H9 (cell line): ENCODE measurements around the gene CYTH4. TPM values are rescaled to one million over a fixed set of nuclear protein-coding genes. Genes with fewer than 3 reads are reported as not detected.

Source experiments
- DNase-seq: peaks from one replicate; pipeline ENCODE4 v3.0.0-alpha.2; 2017
- H2AFZ ChIP-seq: one replicate; pipeline ENCODE4 v1.6.1; 2013; ENCODE audit warnings: mild to moderate bottlenecking, low read length, control low read depth, moderate library complexity
- H2AK5ac ChIP-seq: 2 replicates; pipeline ENCODE4 v1.6.1; 2013; ENCODE audit warnings: low read length, control low read depth, mixed read lengths; ENCODE audit not compliant: insufficient read length
- H2BK120ac ChIP-seq: one replicate; pipeline ENCODE4 v1.6.1; 2013; ENCODE audit warnings: low read depth, mild to moderate bottlenecking, low read length, control low read depth, inconsistent platforms; ENCODE audit not compliant: poor library complexity, severe bottlenecking
- H2BK12ac ChIP-seq: 2 replicates; pipeline ENCODE4 v1.6.1; 2013; ENCODE audit warnings: low read length, control low read depth, mixed read lengths, low read depth; ENCODE audit not compliant: insufficient read length
- H2BK15ac ChIP-seq: 2 replicates; pipeline ENCODE4 v1.6.1; 2013; ENCODE audit warnings: low read depth, low read length, control low read depth
- H2BK20ac ChIP-seq: one replicate; pipeline ENCODE4 v1.6.1; 2013; ENCODE audit warnings: low read depth, mild to moderate bottlenecking, low read length, control low read depth, inconsistent platforms; ENCODE audit not compliant: poor library complexity, severe bottlenecking
- H2BK5ac ChIP-seq: 2 replicates; pipeline ENCODE4 v1.6.1; 2013; ENCODE audit warnings: low read length, control low read depth, mixed read lengths; ENCODE audit not compliant: insufficient read length
- H3K14ac ChIP-seq: 2 replicates; pipeline ENCODE4 v1.6.1; 2013; ENCODE audit warnings: low read length, control low read depth; ENCODE audit not compliant: insufficient read depth
- H3K18ac ChIP-seq: 2 replicates; pipeline ENCODE4 v1.6.1; 2013; ENCODE audit warnings: low read depth, mild to moderate bottlenecking, mixed read lengths, low read length, control low read depth; ENCODE audit not compliant: insufficient read length
- H3K23ac ChIP-seq: 2 replicates; pipeline ENCODE4 v1.6.1; 2013; ENCODE audit warnings: low read length, control low read depth, mixed read lengths, low read depth; ENCODE audit not compliant: insufficient read length
- H3K23me2 ChIP-seq: 2 replicates; pipeline ENCODE4 v1.6.1; 2013; ENCODE audit warnings: low read depth, mild to moderate bottlenecking, mixed read lengths, low read length, control low read depth; ENCODE audit not compliant: insufficient read length, poor library complexity, severe bottlenecking
- H3K27ac ChIP-seq: 2 replicates; pipeline ENCODE4 v1.5.1; 2013; ENCODE audit warnings: low read length, control low read depth, mixed read lengths, low read depth; ENCODE audit not compliant: insufficient read length
- H3K27me3 ChIP-seq: 2 replicates; pipeline ENCODE4 v1.6.1; 2013; ENCODE audit warnings: low read length, control low read depth, inconsistent platforms; ENCODE audit not compliant: insufficient read depth
- H3K4ac ChIP-seq: 2 replicates; pipeline ENCODE4 v1.6.1; 2013; ENCODE audit warnings: low read depth, mild to moderate bottlenecking, control low read depth, inconsistent platforms, low read length, moderate library complexity
- H3K4me1 ChIP-seq: 2 replicates; pipeline ENCODE4 v1.6.1; 2013; ENCODE audit warnings: low read length, control low read depth, inconsistent platforms; ENCODE audit not compliant: insufficient read depth
- H3K4me2 ChIP-seq: 2 replicates; pipeline ENCODE4 v1.6.1; 2013; ENCODE audit warnings: low read length, control low read depth, mixed read lengths; ENCODE audit not compliant: insufficient read length, insufficient read depth
- H3K56ac ChIP-seq: 2 replicates; pipeline ENCODE4 v1.6.1; 2013; ENCODE audit warnings: low read depth, mild to moderate bottlenecking, mixed read lengths, low read length, control low read depth; ENCODE audit not compliant: insufficient read length
- H3K79me1 ChIP-seq: 2 replicates; pipeline ENCODE4 v1.6.1; 2013; ENCODE audit warnings: low read depth, mild to moderate bottlenecking, moderate library complexity, low read length, control low read depth, inconsistent platforms; ENCODE audit not compliant: insufficient read depth, poor library complexity, severe bottlenecking
- H3K79me2 ChIP-seq: 2 replicates; pipeline ENCODE4 v1.6.1; 2013; ENCODE audit warnings: low read length, control low read depth, inconsistent platforms; ENCODE audit not compliant: insufficient read depth
- H3K9ac ChIP-seq: 2 replicates; pipeline ENCODE4 v1.6.1; 2013; ENCODE audit warnings: low read length, control low read depth, mixed read lengths; ENCODE audit not compliant: insufficient read length; ENCODE audit errors: extremely low read depth
- H3K9me3 ChIP-seq: one replicate; pipeline ENCODE4 v1.6.1; 2013; ENCODE audit warnings: low read depth, low read length, inconsistent platforms; ENCODE audit not compliant: control insufficient read depth
- H3T11ph ChIP-seq: one replicate; pipeline ENCODE4 v1.6.1; 2013; ENCODE audit warnings: mild to moderate bottlenecking, low read length, control low read depth, inconsistent platforms
- H4K20me1 ChIP-seq: one replicate; pipeline ENCODE4 v1.6.1; 2013; ENCODE audit not compliant: control insufficient read depth, insufficient read length, insufficient read depth
- H4K5ac ChIP-seq: 2 replicates; pipeline ENCODE4 v1.6.1; 2013; ENCODE audit warnings: low read depth, mild to moderate bottlenecking, mixed read lengths, low read length, control low read depth; ENCODE audit not compliant: insufficient read length
- H4K8ac ChIP-seq: replicated peaks from 2 replicates; pipeline ENCODE4 v1.6.1; 2013; ENCODE audit warnings: low read length, control low read depth, mixed read lengths, low read depth; ENCODE audit not compliant: insufficient read length
- H4K91ac ChIP-seq: 2 replicates; pipeline ENCODE4 v1.6.1; 2013; ENCODE audit warnings: low read depth, mild to moderate bottlenecking, moderate library complexity, mixed read lengths, low read length, control low read depth; ENCODE audit not compliant: insufficient read length
- H3K27ac Mint-ChIP-seq, 3 experiments: 2 replicates in 2 of 3; 3 replicates in 1 of 3; pipeline ENCODE4 v1.8.0; 2020 to 2021; ENCODE audit warnings: mixed read lengths in 3 of 3, mild to moderate bottlenecking in 1 of 3, moderate library complexity in 1 of 3
- H3K27me3 Mint-ChIP-seq: 2 replicates; pipeline ENCODE4 v1.8.0; 2021; ENCODE audit warnings: low read depth, mild to moderate bottlenecking, moderate library complexity, mixed read lengths
- H3K36me3 Mint-ChIP-seq, 3 experiments: 2 replicates in 2 of 3; 3 replicates in 1 of 3; pipeline ENCODE4 v1.8.0; 2020 to 2021; ENCODE audit warnings: low read depth in 3 of 3, mixed read lengths in 3 of 3; ENCODE audit not compliant: insufficient read depth in 1 of 3
- H3K4me1 Mint-ChIP-seq, 2 experiments: 2 replicates each; pipeline ENCODE4 v1.8.0; 2020; ENCODE audit warnings: mixed read lengths in 2 of 2
- H3K4me3 Mint-ChIP-seq, 2 experiments: 2 replicates in 1 of 2; 3 replicates in 1 of 2; pipeline ENCODE4 v1.8.0; 2020 to 2021; ENCODE audit warnings: mild to moderate bottlenecking in 2 of 2, mixed read lengths in 2 of 2, moderate library complexity in 1 of 2
- H3K9me3 Mint-ChIP-seq, 2 experiments: 2 replicates in 1 of 2; 3 replicates in 1 of 2; pipeline ENCODE4 v1.8.0; 2020; ENCODE audit warnings: mild to moderate bottlenecking in 2 of 2, mixed read lengths in 2 of 2, moderate library complexity in 1 of 2
- CTCF ChIP-seq: fragments of 200-600 bp; sonication (generic); conservative IDR thresholded peaks from 3 replicates; pipeline ENCODE4 v1.8.0; 2021; ENCODE audit warnings: antibody characterized with exemption, mild to moderate bottlenecking
- WGBS: extraction: QIAGEN DNeasy Blood & Tissue Kit; methylation state at CpG from one replicate; pipeline ENCODE4 v1.1.7; 2013; ENCODE audit warnings: missing lambda C conversion rate, low lambda C conversion rate, mixed read lengths; ENCODE audit not compliant: insufficient read length; ENCODE audit errors: extremely low coverage; 5-methylcytosine and 5-hydroxymethylcytosine counted together
- total RNA-seq: library from RNA; stranded (reverse); gene quantifications from 2 replicates; pipeline ENCODE4 v1.2.1, GENCODE V29; 2021

Gene CYTH4
- total RNA-seq, 1 experiment from 2014 or later: not detected

GRCh38 chr22:37266581-37267134 lies 15.7 kb upstream of the CYTH4 start:
- no peak overlapping the region for H2BK20ac ChIP-seq
- Mint-ChIP-seq H3K27me3 (peaks cover 68% of the 10 kb centered on the region), H3K4me3 (no peak overlapping the region), H3K4me1 (peaks cover 6 to 8% of the 10 kb centered on the region in 2 experiments), H3K9me3 (peaks cover 18 to 19% of the 10 kb centered on the region in 2 experiments), H3K36me3 (peaks cover 2 to 12% (median 2%) of the 10 kb centered on the region in 3 experiments; a peak in 5 of 7 replicates), H3K27ac (no peak overlapping the region)
- H3K27ac ChIP-seq: no peak overlapping the region
- no peak for TF ChIP-seq CTCF
- no peak overlapping the region for H4K91ac ChIP-seq
- no peak overlapping the region for H2AK5ac ChIP-seq
- no CpG with 5 or more reads among the region's 18 CpGs for WGBS
- DNase-seq: no peak
- H3K4me2 ChIP-seq: no peak overlapping the region
- no peak overlapping the region for H2BK12ac ChIP-seq
- H2AFZ ChIP-seq: no peak overlapping the region
- H4K5ac ChIP-seq: no peak overlapping the region
- H4K8ac ChIP-seq: no peak overlapping the region
- H3K23ac ChIP-seq: no peak overlapping the region
- no peak overlapping the region for H2BK15ac ChIP-seq
- no peak overlapping the region for H2BK120ac ChIP-seq
- no peak overlapping the region for H3K18ac ChIP-seq
- H3K79me1 ChIP-seq: no peaks in the 10 kb centered on the region
- no peaks in the 10 kb centered on the region for H4K20me1 ChIP-seq
- no peak overlapping the region for H3K14ac ChIP-seq
- no peaks in the 10 kb centered on the region for H3K79me2 ChIP-seq
- no peaks in the 10 kb centered on the region for H3K4me1 ChIP-seq
- H3K4ac ChIP-seq: no peak overlapping the region
- no peak overlapping the region for H3T11ph ChIP-seq
- H3K56ac ChIP-seq: no peak overlapping the region
- H3K23me2 ChIP-seq: no peaks in the 10 kb centered on the region
- no peak overlapping the region for H3K9ac ChIP-seq
- no peaks in the 10 kb centered on the region; the same call in 1 of the 2 replicates for H3K27me3 ChIP-seq
- no peaks in the 10 kb centered on the region for H3K9me3 ChIP-seq
- H2BK5ac ChIP-seq: no peak overlapping the region
